ENCODE results near the gene ZMIZ1.

The ZMIZ1 gene

DNA sequence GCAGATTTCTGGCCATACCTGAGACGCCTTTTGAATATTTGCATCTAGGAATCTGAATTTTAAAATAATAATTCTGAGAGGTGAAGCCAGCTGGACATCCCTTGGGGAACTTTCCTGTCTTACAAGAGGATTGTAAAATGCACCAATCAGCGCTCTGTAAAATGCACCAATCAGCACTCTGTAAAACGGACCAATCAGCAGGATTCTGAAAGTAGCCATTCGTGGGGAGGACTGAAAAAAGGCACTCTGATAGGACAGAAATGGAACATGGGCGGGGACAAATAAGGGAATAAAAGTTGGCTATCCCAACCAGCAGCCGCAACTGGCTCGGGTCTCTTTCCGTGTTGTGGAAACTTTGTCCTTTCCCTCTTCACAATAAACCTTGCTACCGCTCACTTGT lies 288.4 kb downstream of the ZMIZ1 start:
- ChIA-PET POLR2A (no interaction called here), CTCF (interaction anchor here (0.6 kb wide), 1 partner anchor 144 kb away, joined by 3 read pairs; no protein-coding TSS in a partner anchor)
- no peaks in the 10 kb centered on the region for H3K4me1 ChIP-seq (ENCODE audit: control insufficient read depth, insufficient read depth, low read length)
- H3K27ac ChIP-seq (ENCODE audit: extremely low read depth, low read depth, low read length), result no peak overlapping the region
- no peak overlapping the region for H3K4me3 ChIP-seq (ENCODE audit: low read depth, low read length)
- TF ChIP-seq ZBTB8A (tag by site-specific recombination; IDR thresholded peaks at IDR 0.05), result no peak
- peak; percentile 34; the same call in 1 of the 2 replicates for TF ChIP-seq SP2 (tag by site-specific recombination; IDR thresholded peaks at IDR 0.05)
- TF ChIP-seq, protein P1, sequence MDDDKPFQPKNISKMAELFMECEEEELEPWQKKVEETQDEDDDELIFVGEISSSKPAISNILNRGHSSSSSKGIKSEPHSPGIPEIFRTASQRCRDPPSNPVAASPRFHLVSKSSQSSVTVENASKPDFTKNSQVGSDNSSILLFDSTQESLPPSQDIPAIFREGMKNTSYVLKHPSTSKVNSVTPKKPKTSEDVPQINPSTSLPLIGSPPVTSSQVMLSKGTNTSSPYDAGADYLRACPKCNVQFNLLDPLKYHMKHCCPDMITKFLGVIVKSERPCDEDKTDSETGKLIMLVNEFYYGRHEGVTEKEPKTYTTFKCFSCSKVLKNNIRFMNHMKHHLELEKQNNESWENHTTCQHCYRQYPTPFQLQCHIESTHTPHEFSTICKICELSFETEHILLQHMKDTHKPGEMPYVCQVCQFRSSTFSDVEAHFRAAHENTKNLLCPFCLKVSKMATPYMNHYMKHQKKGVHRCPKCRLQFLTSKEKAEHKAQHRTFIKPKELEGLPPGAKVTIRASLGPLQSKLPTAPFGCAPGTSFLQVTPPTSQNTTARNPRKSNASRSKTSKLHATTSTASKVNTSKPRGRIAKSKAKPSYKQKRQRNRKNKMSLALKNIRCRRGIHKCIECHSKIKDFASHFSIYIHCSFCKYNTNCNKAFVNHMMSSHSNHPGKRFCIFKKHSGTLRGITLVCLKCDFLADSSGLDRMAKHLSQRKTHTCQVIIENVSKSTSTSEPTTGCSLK (tag by site-specific recombination; IDR thresholded peaks at IDR 0.05), result no peak
- TF ChIP-seq BCL11A (tag by site-specific recombination; IDR thresholded peaks at IDR 0.05; ENCODE audit: low read depth), result no peak
- TF ChIP-seq, protein P2, sequence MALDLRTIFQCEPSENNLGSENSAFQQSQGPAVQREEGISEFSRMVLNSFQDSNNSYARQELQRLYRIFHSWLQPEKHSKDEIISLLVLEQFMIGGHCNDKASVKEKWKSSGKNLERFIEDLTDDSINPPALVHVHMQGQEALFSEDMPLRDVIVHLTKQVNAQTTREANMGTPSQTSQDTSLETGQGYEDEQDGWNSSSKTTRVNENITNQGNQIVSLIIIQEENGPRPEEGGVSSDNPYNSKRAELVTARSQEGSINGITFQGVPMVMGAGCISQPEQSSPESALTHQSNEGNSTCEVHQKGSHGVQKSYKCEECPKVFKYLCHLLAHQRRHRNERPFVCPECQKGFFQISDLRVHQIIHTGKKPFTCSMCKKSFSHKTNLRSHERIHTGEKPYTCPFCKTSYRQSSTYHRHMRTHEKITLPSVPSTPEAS (tag by site-specific recombination; IDR thresholded peaks at IDR 0.05), result no peak
- TF ChIP-seq ZBTB21 (tag by site-specific recombination; IDR thresholded peaks at IDR 0.05), result no peak
- TF ChIP-seq ZFP3 (tag by site-specific recombination; IDR thresholded peaks at IDR 0.05; ENCODE audit: low read depth), result no peak
- H3K9me3 ChIP-seq (ENCODE audit: control insufficient read depth, insufficient read depth, low read depth, low read length), result no peaks in the 10 kb centered on the region
- H3K36me3 ChIP-seq (ENCODE audit: control insufficient read depth in 2 of 2, insufficient read depth in 1 of 2, low read length in 2 of 2), result peaks cover 7 to 44% of the 10 kb centered on the region in 2 experiments

DNA sequence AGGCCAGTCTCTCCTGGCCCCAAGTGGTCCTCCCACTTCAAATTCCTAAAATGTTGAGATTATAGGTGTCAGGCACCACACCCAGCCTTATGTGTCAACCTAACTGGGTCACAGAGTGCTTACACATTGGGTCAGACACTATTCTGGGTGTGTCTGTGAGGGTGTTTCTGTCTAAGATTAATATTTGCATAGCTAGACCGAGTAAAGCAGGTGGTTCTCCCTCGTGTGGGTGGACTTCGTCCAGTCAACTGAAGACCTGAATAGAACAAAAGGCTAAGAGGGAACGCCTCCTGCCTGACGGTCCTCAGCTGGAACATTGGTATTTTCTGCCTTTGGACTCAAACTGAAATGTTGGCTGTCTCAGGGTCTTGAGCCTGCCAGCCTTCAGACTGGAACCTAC lies 290.0 kb downstream of the ZMIZ1 start:
- Histone ChIP-seq H3K27ac (ENCODE audit: extremely low read depth, low read depth, low read length) (no peak overlapping the region), H3K4me1 (ENCODE audit: control insufficient read depth, insufficient read depth, low read length) (no peaks in the 10 kb centered on the region), H3K9me3 (ENCODE audit: control insufficient read depth, insufficient read depth, low read depth, low read length) (no peaks in the 10 kb centered on the region), H3K36me3 (ENCODE audit: control insufficient read depth in 2 of 2, insufficient read depth in 1 of 2, low read length in 2 of 2) (peaks cover 7 to 27% of the 10 kb centered on the region in 2 experiments; a peak in 2 of 3 replicates), H3K4me3 (ENCODE audit: low read depth, low read length) (no peak overlapping the region)
- ChIA-PET CTCF (interaction anchor here (0.6 to 1.4 kb wide), 5 partner anchors 8 to 16 kb away, joined by 3 to 6 read pairs (median 4); no protein-coding TSS in a partner anchor), POLR2A (interaction anchor here (1.0 kb wide), 1 partner anchor 11 kb away, joined by 9 read pairs; no protein-coding TSS in a partner anchor)
- no peak for TF ChIP-seq ZBTB8A (tag by site-specific recombination; IDR thresholded peaks at IDR 0.05)
- no peak for TF ChIP-seq YY1 (tag by site-specific recombination; IDR thresholded peaks at IDR 0.05)
- no peak for TF ChIP-seq ZNF529 (tag by site-specific recombination; IDR thresholded peaks at IDR 0.05; ENCODE audit: insufficient replicate concordance)
- no peak for TF ChIP-seq ZNF624 (tag by site-specific recombination; IDR thresholded peaks at IDR 0.05)
- TF ChIP-seq ZNF707 (tag by site-specific recombination; IDR thresholded peaks at IDR 0.05), result no peak
- TF ChIP-seq ZNF555 (tag by site-specific recombination; conservative IDR thresholded peaks at IDR 0.05), result no peak
- no peak for TF ChIP-seq ZNF768 (tag by site-specific recombination; IDR thresholded peaks at IDR 0.05)
- TF ChIP-seq, protein P3, sequence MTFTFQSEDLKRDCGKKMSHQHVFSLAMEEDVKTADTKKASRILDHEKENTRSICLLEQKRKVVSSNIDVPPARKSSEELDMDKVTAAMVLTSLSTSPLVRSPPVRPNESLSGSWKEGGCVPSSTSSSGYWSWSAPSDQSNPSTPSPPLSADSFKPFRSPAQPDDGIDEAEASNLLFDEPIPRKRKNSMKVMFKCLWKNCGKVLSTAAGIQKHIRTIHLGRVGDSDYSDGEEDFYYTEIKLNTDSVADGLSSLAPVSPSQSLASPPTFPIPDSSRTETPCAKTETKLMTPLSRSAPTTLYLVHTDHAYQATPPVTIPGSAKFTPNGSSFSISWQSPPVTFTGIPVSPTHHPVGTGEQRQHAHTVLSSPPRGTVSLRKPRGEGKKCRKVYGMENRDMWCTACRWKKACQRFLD (tag by site-specific recombination; IDR thresholded peaks at IDR 0.05), result no peak
- TF ChIP-seq, protein P4, sequence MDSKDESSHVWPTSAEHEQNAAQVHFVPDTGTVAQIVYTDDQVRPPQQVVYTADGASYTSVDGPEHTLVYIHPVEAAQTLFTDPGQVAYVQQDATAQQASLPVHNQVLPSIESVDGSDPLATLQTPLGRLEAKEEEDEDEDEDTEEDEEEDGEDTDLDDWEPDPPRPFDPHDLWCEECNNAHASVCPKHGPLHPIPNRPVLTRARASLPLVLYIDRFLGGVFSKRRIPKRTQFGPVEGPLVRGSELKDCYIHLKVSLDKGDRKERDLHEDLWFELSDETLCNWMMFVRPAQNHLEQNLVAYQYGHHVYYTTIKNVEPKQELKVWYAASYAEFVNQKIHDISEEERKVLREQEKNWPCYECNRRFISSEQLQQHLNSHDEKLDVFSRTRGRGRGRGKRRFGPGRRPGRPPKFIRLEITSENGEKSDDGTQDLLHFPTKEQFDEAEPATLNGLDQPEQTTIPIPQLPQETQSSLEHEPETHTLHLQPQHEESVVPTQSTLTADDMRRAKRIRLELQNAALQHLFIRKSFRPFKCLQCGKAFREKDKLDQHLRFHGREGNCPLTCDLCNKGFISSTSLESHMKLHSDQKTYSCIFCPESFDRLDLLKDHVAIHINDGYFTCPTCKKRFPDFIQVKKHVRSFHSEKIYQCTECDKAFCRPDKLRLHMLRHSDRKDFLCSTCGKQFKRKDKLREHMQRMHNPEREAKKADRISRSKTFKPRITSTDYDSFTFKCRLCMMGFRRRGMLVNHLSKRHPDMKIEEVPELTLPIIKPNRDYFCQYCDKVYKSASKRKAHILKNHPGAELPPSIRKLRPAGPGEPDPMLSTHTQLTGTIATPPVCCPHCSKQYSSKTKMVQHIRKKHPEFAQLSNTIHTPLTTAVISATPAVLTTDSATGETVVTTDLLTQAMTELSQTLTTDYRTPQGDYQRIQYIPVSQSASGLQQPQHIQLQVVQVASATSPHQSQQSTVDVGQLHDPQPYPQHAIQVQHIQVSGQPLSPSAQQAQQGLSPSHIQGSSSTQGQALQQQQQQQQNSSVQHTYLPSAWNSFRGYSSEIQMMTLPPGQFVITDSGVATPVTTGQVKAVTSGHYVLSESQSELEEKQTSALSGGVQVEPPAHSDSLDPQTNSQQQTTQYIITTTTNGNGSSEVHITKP (tag by site-specific recombination; IDR thresholded peaks at IDR 0.05), result no peak
- TF ChIP-seq, protein P5, sequence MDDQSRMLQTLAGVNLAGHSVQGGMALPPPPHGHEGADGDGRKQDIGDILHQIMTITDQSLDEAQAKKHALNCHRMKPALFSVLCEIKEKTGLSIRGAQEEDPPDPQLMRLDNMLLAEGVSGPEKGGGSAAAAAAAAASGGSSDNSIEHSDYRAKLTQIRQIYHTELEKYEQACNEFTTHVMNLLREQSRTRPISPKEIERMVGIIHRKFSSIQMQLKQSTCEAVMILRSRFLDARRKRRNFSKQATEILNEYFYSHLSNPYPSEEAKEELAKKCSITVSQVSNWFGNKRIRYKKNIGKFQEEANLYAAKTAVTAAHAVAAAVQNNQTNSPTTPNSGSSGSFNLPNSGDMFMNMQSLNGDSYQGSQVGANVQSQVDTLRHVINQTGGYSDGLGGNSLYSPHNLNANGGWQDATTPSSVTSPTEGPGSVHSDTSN (CRISPR knock-in tag; IDR thresholded peaks at IDR 0.05), result no peak
- TF ChIP-seq, protein P6, sequence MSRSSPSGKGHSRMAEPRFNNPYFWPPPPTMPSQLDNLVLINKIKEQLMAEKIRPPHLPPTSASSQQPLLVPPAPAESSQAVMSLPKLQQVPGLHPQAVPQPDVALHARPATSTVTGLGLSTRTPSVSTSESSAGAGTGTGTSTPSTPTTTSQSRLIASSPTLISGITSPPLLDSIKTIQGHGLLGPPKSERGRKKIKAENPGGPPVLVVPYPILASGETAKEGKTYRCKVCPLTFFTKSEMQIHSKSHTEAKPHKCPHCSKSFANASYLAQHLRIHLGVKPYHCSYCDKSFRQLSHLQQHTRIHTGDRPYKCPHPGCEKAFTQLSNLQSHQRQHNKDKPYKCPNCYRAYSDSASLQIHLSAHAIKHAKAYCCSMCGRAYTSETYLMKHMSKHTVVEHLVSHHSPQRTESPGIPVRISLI (tag by site-specific recombination; IDR thresholded peaks at IDR 0.05), result no peak
- TF ChIP-seq HOXA7 (CRISPR knock-in tag; IDR thresholded peaks at IDR 0.05; ENCODE audit: borderline replicate concordance), result no peak
- TF ChIP-seq ZNF211 (tag by site-specific recombination; IDR thresholded peaks at IDR 0.05; ENCODE audit: low read depth), result no peak
- TF ChIP-seq, protein P7, sequence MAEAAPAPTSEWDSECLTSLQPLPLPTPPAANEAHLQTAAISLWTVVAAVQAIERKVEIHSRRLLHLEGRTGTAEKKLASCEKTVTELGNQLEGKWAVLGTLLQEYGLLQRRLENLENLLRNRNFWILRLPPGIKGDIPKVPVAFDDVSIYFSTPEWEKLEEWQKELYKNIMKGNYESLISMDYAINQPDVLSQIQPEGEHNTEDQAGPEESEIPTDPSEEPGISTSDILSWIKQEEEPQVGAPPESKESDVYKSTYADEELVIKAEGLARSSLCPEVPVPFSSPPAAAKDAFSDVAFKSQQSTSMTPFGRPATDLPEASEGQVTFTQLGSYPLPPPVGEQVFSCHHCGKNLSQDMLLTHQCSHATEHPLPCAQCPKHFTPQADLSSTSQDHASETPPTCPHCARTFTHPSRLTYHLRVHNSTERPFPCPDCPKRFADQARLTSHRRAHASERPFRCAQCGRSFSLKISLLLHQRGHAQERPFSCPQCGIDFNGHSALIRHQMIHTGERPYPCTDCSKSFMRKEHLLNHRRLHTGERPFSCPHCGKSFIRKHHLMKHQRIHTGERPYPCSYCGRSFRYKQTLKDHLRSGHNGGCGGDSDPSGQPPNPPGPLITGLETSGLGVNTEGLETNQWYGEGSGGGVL (tag by site-specific recombination; IDR thresholded peaks at IDR 0.05), result no peak
- TF ChIP-seq ZNF112 (tag by site-specific recombination; IDR thresholded peaks at IDR 0.05), result no peak

Data from HEK293 (cell line).